A172 (cell line): ENCODE data around the gene POT1. TPM values are rescaled to one million over a fixed set of nuclear protein-coding genes. Genes with fewer than 3 reads are reported as not detected.
"Not testable (repeated sequence)": the region's sequence is repeated elsewhere in the genome, so short reads cannot be mapped to it uniquely, and the experiment has no call there.

ENCODE experiments used
- DNase-seq: peaks from one replicate; pipeline ENCODE4 v3.0.0-alpha.2; 2015; ENCODE audit warnings: low spot score
- total RNA-seq: library from RNA; depleted of rRNA; stranded (reverse); fragments of >200 nt; shearing (Covaris generic); gene quantifications from 2 replicates; pipeline ENCODE4 v1.2.3, GENCODE V29; 2014; rRNA removed

The POT1 gene
- total RNA-seq = 25.8 and 34.6 TPM in 2 replicates

GRCh38 chr7:124929467-124930172 lies at the start of gene POT1:
Gene POT1, minus strand, starts transcription at chr7:124929825. Its CDS starts 32,652 bp downstream, at chr7:124897173.
- DNase-seq = peak; percentile 98

GRCh38 chr7:124975131-124975530 lies 45.5 kb upstream of the POT1 start:
- not testable (repeated sequence) for DNase-seq

GRCh38 chr7:124965553-124965952 lies 35.9 kb upstream of the POT1 start:
- DNase-seq = no peak

- no peak for DNase-seq
Measured at GRCh38 chr7:124959676-124960075, 30.1 kb upstream of the POT1 start.

GRCh38 chr7:124957952-124958351 lies 28.3 kb upstream of the POT1 start:
- not testable (repeated sequence) for DNase-seq

- no peak for DNase-seq
Measured at GRCh38 chr7:124956160-124956559, 26.5 kb upstream of the POT1 start.

GRCh38 chr7:124954790-124955189 lies 25.2 kb upstream of the POT1 start:
- no peak for DNase-seq

GRCh38 chr7:124945680-124946079 lies 16.1 kb upstream of the POT1 start:
- DNase-seq = no peak

- peak; percentile 43 for DNase-seq
Measured at GRCh38 chr7:124943472-124943871, 13.8 kb upstream of the POT1 start.

GRCh38 chr7:124942399-124942798 lies 12.8 kb upstream of the POT1 start:
- no peak for DNase-seq

- no peak for DNase-seq
Measured at GRCh38 chr7:124940306-124940705, 10.7 kb upstream of the POT1 start.

- no peak for DNase-seq
Measured at GRCh38 chr7:124938128-124938527, 8.5 kb upstream of the POT1 start.

GRCh38 chr7:124937076-124937475 lies 7.5 kb upstream of the POT1 start:
- DNase-seq = no peak

- no peak for DNase-seq
Measured at GRCh38 chr7:124934841-124935240, 5.2 kb upstream of the POT1 start.

GRCh38 chr7:124930655-124931597 lies 1.3 kb upstream of the POT1 start:
- no peak for DNase-seq

GRCh38 chr7:124930173-124930623 lies 573 bp upstream of the POT1 start:
- no peak for DNase-seq

- DNase-seq = no peak
Measured at GRCh38 chr7:124924906-124925305, 4.7 kb downstream of the POT1 start.

GRCh38 chr7:124922200-124922599 lies 7.4 kb downstream of the POT1 start:
- no peak for DNase-seq

GRCh38 chr7:124919841-124920240 lies 9.8 kb downstream of the POT1 start:
- no peak for DNase-seq

- DNase-seq = no peak
Measured at GRCh38 chr7:124918662-124919061, 11.0 kb downstream of the POT1 start.

- no peak for DNase-seq
Measured at GRCh38 chr7:124915242-124915641, 14.4 kb downstream of the POT1 start.

- DNase-seq = no peak
Measured at GRCh38 chr7:124914298-124914697, 15.3 kb downstream of the POT1 start.

- DNase-seq = no peak
Measured at GRCh38 chr7:124912972-124913371, 16.7 kb downstream of the POT1 start.
